HEK293 (cell line): ENCODE measurements around the gene RBM17.

Experiments used
- CTCF ChIA-PET: fragments of 350-600 bp; formaldehyde crosslinking; extraction: SDS; loops from one replicate; lab custom pipeline; 2021; ENCODE audit warnings: antibody characterized with exemption; lab: Yijun Ruan, JAX
- POLR2A ChIA-PET: fragments of 300-600 bp; formaldehyde crosslinking; extraction: SDS; loops from one replicate; lab custom pipeline; 2020; ENCODE audit warnings: antibody characterized with exemption, inconsistent platforms; lab: Yijun Ruan, JAX
- H3K27ac ChIP-seq: fragments of 200-500 bp; sonication (Bioruptor generic); 2 replicates; pipeline ENCODE4 v1.5.1; 2014; ENCODE audit warnings: low read depth, low read length, control low read depth, inconsistent platforms; ENCODE audit errors: extremely low read depth
- H3K36me3 ChIP-seq, 2 experiments: fragments of 200-500 bp in 1 of 2; sonication (Bioruptor generic) in 1 of 2; 1 replicate in 1 of 2; 2 replicates in 1 of 2; pipeline ENCODE4 v1.5.1; 2014 to 2017; ENCODE audit warnings: inconsistent platforms in 2 of 2, low read length in 2 of 2; ENCODE audit not compliant: control insufficient read depth in 2 of 2, insufficient read depth in 1 of 2
- H3K4me1 ChIP-seq: fragments of 200-500 bp; sonication (Bioruptor generic); 2 replicates; pipeline ENCODE4 v1.5.1; 2014; ENCODE audit warnings: mild to moderate bottlenecking, low read length, inconsistent platforms; ENCODE audit not compliant: control insufficient read depth, insufficient read depth
- H3K4me3 ChIP-seq: 2 replicates; pipeline ENCODE4 v1.5.1; 2011; ENCODE audit warnings: low read depth, mild to moderate bottlenecking, control low read depth, low read length, moderate library complexity
- H3K9me3 ChIP-seq: fragments of 200-500 bp; sonication (Bioruptor generic); 2 replicates; pipeline ENCODE4 v1.5.1; 2014; ENCODE audit warnings: low read depth, low read length, inconsistent platforms; ENCODE audit not compliant: control insufficient read depth, insufficient read depth
- HOXC10 ChIP-seq: sonication (generic); formaldehyde crosslinking; IDR thresholded peaks from 2 replicates; pipeline ENCODE4 v1.8.1; 2023; ENCODE audit warnings: mild to moderate bottlenecking, missing genetic modification reagents
- KLF7 ChIP-seq: fragments of 450-650 bp; formaldehyde crosslinking; IDR thresholded peaks from 2 replicates; pipeline ENCODE4 v1.5.1; 2016; ENCODE audit warnings: missing biosample characterization, missing genetic modification characterization, borderline replicate concordance
- KLF9 ChIP-seq: fragments of 450-650 bp; formaldehyde crosslinking; IDR thresholded peaks from 2 replicates; pipeline ENCODE4 v1.5.1; 2016; ENCODE audit warnings: missing biosample characterization, missing genetic modification characterization, low read depth
- TSHZ1 ChIP-seq: fragments of 450-650 bp; formaldehyde crosslinking; IDR thresholded peaks from 2 replicates; pipeline ENCODE4 v1.5.1; 2016; ENCODE audit warnings: missing biosample characterization, missing genetic modification characterization, borderline replicate concordance
- YY2 ChIP-seq: fragments of 450-650 bp; formaldehyde crosslinking; IDR thresholded peaks from 2 replicates; pipeline ENCODE4 v1.5.1; 2016; ENCODE audit warnings: missing biosample characterization, missing genetic modification characterization
- ZBTB21 ChIP-seq: fragments of 450-650 bp; formaldehyde crosslinking; IDR thresholded peaks from 2 replicates; pipeline ENCODE4 v1.5.1; 2017; ENCODE audit warnings: missing biosample characterization, missing genetic modification characterization
- ZBTB26 ChIP-seq: fragments of 450-650 bp; formaldehyde crosslinking; optimal IDR thresholded peaks from 2 replicates; pipeline ENCODE3; 2016; ENCODE audit warnings: missing biosample characterization, mild to moderate bottlenecking, missing genetic modification characterization
- ZFHX2 ChIP-seq: fragments of 450-650 bp; formaldehyde crosslinking; conservative IDR thresholded peaks from 2 replicates; pipeline ENCODE4 v1.5.1; 2016; ENCODE audit warnings: missing biosample characterization, missing genetic modification characterization
- ZFP37 ChIP-seq: fragments of 450-650 bp; formaldehyde crosslinking; IDR thresholded peaks from 2 replicates; pipeline ENCODE4 v1.5.1; 2016; ENCODE audit warnings: missing biosample characterization, missing genetic modification characterization
- ZNF10 ChIP-seq: fragments of 450-650 bp; formaldehyde crosslinking; IDR thresholded peaks from 2 replicates; pipeline ENCODE4 v1.5.1; 2017; ENCODE audit warnings: missing biosample characterization, missing genetic modification characterization
- ZNF416 ChIP-seq: fragments of 450-650 bp; formaldehyde crosslinking; IDR thresholded peaks from 2 replicates; pipeline ENCODE4 v1.5.1; 2016; ENCODE audit warnings: missing biosample characterization, missing genetic modification characterization
- ZNF48 ChIP-seq: fragments of 450-650 bp; formaldehyde crosslinking; IDR thresholded peaks from 2 replicates; pipeline ENCODE4 v1.5.1; 2016; ENCODE audit warnings: missing biosample characterization, missing genetic modification characterization
- ZNF488 ChIP-seq: fragments of 450-650 bp; formaldehyde crosslinking; IDR thresholded peaks from 2 replicates; pipeline ENCODE4 v1.5.1; 2016; ENCODE audit warnings: missing biosample characterization, missing genetic modification characterization
- ZNF521 ChIP-seq: fragments of 450-650 bp; formaldehyde crosslinking; IDR thresholded peaks from 2 replicates; pipeline ENCODE4 v1.5.1; 2017; ENCODE audit warnings: missing biosample characterization, mild to moderate bottlenecking, missing genetic modification characterization
- ZNF529 ChIP-seq: fragments of 450-650 bp; formaldehyde crosslinking; IDR thresholded peaks from 2 replicates; pipeline ENCODE4 v1.5.1; 2017; ENCODE audit warnings: missing genetic modification characterization, missing biosample characterization; ENCODE audit not compliant: insufficient replicate concordance
- ZNF585B ChIP-seq: fragments of 450-650 bp; formaldehyde crosslinking; IDR thresholded peaks from 2 replicates; pipeline ENCODE4 v1.5.1; 2016; ENCODE audit warnings: missing biosample characterization, missing genetic modification characterization
- ZNF785 ChIP-seq: fragments of 450-650 bp; formaldehyde crosslinking; IDR thresholded peaks from 2 replicates; pipeline ENCODE4 v1.5.1; 2016; ENCODE audit warnings: missing biosample characterization, missing genetic modification characterization
- ZNF830 ChIP-seq: fragments of 450-650 bp; IDR thresholded peaks from 2 replicates; pipeline ENCODE4 v1.5.0; 2018; ENCODE audit warnings: missing biosample characterization, missing genetic modification characterization, low read depth, mild to moderate bottlenecking, moderate library complexity
- ZNF837 ChIP-seq: fragments of 450-650 bp; formaldehyde crosslinking; IDR thresholded peaks from 2 replicates; pipeline ENCODE4 v1.5.1; 2016; ENCODE audit warnings: missing biosample characterization, missing genetic modification characterization
- TF ChIP-seq, protein P1 (sequence below): fragments of 450-650 bp; formaldehyde crosslinking; IDR thresholded peaks from 2 replicates; pipeline ENCODE4 v1.5.1; 2016; ENCODE audit warnings: missing biosample characterization, missing genetic modification characterization

RBM17 gene

GRCh38 chr10:6054884-6055283 is 34.0 kb upstream of the RBM17 start (continued):
- TF ChIP-seq ZFHX2 (tag by site-specific recombination) (no peak), ZNF785 (tag by site-specific recombination) (no peak), ZBTB21 (tag by site-specific recombination) (no peak), ZNF529 (tag by site-specific recombination) (no peak), ZNF416 (no peak)

- no peak overlapping the region for H3K27ac ChIP-seq
- POLR2A ChIA-PET: no interaction called here
Measured at GRCh38 chr10:6055929-6056328, 32.9 kb upstream of the RBM17 start.

More at GRCh38 chr10:6055929-6056328, 32.9 kb upstream of the RBM17 start:
- TF ChIP-seq HOXC10 (CRISPR knock-in tag) (no peak), ZNF830 (tag by site-specific recombination) (no peak), ZNF10 (tag by site-specific recombination) (no peak), ZBTB26 (no peak), ZNF488 (no peak), ZNF837 (tag by site-specific recombination) (no peak), ZNF48 (tag by site-specific recombination) (no peak), YY2 (no peak), ZNF521 (no peak), KLF7 (no peak), TSHZ1 (tag by site-specific recombination) (no peak), KLF9 (tag by site-specific recombination) (no peak), ZFP37 (tag by site-specific recombination) (no peak), ZNF585B (tag by site-specific recombination) (no peak)
- TF ChIP-seq, protein P1, sequence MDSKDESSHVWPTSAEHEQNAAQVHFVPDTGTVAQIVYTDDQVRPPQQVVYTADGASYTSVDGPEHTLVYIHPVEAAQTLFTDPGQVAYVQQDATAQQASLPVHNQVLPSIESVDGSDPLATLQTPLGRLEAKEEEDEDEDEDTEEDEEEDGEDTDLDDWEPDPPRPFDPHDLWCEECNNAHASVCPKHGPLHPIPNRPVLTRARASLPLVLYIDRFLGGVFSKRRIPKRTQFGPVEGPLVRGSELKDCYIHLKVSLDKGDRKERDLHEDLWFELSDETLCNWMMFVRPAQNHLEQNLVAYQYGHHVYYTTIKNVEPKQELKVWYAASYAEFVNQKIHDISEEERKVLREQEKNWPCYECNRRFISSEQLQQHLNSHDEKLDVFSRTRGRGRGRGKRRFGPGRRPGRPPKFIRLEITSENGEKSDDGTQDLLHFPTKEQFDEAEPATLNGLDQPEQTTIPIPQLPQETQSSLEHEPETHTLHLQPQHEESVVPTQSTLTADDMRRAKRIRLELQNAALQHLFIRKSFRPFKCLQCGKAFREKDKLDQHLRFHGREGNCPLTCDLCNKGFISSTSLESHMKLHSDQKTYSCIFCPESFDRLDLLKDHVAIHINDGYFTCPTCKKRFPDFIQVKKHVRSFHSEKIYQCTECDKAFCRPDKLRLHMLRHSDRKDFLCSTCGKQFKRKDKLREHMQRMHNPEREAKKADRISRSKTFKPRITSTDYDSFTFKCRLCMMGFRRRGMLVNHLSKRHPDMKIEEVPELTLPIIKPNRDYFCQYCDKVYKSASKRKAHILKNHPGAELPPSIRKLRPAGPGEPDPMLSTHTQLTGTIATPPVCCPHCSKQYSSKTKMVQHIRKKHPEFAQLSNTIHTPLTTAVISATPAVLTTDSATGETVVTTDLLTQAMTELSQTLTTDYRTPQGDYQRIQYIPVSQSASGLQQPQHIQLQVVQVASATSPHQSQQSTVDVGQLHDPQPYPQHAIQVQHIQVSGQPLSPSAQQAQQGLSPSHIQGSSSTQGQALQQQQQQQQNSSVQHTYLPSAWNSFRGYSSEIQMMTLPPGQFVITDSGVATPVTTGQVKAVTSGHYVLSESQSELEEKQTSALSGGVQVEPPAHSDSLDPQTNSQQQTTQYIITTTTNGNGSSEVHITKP (tag by site-specific recombination): no peak
- TF ChIP-seq, all 188 proteins: peak for 0
- no peak overlapping the region for H3K4me3 ChIP-seq
- CTCF ChIA-PET: interaction anchor here (0.6 to 0.7 kb wide), 3 partner anchors 18 to 350 kb away, joined by 3 read pairs; no protein-coding TSS in a partner anchor
- no peaks in the 10 kb centered on the region for H3K4me1 ChIP-seq
- no peaks in the 10 kb centered on the region for H3K36me3 ChIP-seq
- no peaks in the 10 kb centered on the region for H3K9me3 ChIP-seq
